Activated T-cell treated with anti-CD3 and anti-CD28 coated beads, Interleukin-2, amount 50 U/mL, for 48 hours (primary cell): ENCODE data around the gene SCAF8.
"Not testable (repeated sequence)": the region's sequence is repeated elsewhere in the genome, so short reads cannot be mapped to it uniquely, and the experiment has no call there.

Source experiments
- DNase-seq, 2 experiments: peaks; one replicate each; pipeline ENCODE4 v3.0.0-alpha.2; 2020

The SCAF8 gene

DNA sequence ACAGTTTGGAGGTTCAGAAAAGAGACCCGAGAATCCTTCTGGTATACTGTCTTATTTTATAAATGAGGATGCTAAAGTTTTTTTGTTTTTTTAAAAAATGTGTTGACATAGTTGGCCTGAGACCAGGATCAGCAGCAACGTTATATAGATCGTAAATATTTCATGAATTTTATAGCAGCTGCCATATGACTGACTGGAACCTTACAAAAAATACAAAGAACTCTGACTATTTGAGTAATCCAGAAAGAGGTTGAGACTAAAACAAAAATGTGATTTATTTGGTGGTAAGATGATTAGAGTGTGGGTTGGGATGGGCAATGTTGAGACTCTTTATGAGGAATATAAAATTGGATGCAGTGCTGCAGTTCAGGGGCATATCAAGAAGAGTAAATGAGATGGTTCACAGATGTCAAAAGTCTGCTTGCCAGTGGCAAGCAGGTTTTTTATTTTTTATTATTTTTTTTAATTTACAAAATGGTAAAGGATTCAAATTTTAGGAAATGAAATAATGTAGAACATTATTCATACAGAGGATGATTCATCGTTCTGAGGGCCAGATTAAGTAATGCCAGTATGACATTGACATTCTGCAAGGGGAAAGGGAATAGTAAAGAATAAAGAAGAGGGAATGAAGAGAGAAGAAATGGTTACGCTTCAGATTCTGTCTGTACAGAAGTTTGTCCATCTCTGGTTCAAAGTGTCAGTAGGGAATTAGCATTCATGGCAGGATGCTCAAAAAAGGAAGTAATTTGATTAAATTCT lies 58.5 kb downstream of the SCAF8 start:
- DNase-seq: no peak

DNA sequence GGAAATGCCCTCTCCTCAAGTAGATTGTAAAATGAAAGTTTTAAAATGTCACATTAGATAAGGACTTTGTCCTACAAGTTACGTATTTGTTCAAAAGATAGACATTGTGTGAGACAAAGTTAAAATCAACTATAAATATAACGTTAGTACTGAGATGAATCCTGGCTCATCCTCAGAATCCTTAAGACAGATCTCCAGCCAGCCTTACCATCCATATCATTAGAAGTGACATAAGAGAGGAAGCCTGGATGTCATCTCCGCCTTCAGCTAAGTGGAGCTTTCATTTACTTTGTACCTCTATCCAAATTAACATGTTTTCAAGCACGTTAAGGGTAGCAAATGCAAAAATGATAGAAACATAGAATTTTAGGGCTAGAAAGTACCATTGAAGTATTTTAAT lies 59.1 kb downstream of the SCAF8 start:
- no peak for DNase-seq

DNA sequence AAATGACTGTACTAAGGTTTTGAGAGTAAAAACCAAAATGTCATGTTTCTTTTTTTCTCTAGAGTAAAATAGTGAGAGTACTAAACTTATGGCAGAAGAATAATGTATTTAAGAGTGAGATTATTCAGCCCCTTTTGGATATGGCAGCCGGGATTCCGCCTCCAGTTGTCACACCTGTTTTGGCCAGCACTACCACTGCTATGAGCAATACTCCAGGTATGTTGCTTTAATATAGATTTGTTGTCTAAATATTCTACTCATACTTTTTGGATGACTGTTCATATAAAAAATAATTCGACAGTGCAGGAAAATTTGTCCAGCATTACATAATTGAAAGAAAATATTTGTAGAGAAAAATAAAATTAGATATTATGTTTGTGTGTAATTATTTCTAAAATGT lies 59.5 kb downstream of the SCAF8 start:
- DNase-seq: no peak

DNA sequence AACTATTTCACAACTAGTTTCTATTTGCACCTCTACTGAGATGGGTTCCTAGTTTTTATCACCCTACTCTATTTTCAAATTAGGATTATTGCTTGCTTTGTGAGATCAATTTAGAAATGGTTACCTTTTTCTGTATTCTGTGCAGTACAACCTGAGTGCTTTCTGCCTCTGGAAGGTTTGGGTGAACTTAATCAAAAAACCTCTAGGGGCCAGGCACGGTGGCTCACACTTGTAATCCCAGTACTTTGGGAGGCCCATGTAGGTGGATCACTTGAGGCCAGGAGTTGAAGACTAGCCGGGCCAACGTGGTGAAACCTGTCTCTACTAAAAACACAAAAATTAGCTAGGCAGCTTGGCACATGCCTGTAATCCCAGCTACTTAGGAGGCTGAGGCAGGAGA lies 63.3 kb downstream of the SCAF8 start:
- no peak for DNase-seq

DNA sequence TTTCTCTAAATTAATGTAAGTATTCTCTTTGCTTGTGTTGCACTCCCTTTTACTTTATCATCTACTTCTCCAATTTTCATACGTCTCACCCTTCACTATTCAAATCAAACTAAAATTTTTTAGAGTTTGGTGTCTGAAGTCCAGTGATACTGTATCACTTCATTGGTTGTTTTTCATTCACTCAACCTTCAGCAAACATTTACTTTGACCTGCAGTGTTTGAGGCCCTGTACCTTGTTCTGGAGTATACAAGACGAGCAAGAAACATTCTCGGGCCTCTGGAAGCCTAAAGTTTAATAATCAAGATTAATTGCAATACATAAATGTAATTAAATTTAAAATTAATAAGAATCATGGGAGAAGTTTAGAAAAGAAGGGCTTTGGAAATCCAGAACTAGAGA lies 64.6 kb downstream of the SCAF8 start:
- DNase-seq: no peak

DNA sequence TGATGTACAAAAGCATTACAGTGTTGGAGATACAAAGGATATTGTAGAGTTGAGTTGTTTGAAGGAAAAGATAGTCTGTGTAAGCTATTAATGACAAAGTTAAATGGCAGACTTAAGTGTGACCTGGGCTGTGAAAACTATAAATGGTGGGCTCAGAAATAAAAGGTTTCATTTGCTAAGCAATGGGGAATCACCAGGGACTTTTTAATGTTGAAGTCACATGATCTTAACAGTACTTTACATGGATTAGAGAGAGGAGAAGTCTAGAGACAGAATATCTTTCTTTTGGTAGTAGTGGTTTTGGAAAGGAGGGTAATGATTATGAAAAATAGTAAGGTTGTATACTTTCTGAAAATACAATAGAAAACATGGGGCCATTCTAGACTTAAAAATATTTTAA lies 67.1 kb downstream of the SCAF8 start:
- DNase-seq: no peak

DNA sequence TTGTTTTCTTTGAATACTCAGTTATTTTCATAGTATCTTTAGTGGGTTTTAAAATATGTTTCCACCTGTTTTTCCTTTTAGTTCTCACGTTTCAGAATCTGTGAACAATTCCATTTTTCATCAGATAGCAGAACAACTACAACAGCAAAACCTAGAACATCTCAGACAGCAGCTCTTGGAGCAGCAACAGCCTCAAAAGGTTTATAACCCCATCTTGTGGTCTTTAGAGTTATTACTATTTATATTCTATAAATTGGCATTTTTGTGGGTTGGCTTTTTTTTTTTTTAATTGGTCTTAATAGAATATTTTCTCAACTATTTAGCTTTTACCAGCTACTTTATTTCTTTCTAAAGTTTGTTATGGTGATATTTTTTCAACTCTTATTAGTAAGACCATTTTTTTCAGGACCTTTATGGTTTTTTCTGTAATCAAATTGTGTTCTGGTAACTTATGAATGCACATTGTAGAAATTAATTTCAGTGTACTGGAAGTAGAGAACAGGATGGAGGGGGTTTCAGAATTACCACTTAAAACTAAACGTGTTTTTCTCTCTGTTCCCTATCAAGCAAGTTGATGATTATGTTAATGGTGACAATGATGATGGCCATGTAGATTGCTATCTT lies 72.2 kb downstream of the SCAF8 start:
- no peak for DNase-seq

DNA sequence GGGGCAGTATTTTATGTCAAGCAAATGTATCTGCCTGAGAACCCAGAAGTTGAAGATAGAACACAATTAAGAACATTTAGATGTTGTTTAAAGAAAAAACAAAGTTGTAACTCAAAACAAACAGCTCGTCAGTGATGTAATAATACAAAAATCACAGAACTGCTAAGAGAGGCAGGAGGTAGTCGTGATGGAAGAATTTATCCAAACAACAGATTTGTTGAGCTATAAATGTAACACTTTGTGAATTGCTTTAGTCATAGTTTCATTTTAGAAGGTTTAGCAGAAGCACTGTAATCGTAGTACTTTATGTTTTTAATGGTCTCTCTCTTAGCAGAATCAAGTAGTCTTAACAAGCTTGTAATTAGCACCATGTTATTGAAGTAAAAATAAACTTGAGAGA lies 73.6 kb downstream of the SCAF8 start:
- DNase-seq: no peak

DNA sequence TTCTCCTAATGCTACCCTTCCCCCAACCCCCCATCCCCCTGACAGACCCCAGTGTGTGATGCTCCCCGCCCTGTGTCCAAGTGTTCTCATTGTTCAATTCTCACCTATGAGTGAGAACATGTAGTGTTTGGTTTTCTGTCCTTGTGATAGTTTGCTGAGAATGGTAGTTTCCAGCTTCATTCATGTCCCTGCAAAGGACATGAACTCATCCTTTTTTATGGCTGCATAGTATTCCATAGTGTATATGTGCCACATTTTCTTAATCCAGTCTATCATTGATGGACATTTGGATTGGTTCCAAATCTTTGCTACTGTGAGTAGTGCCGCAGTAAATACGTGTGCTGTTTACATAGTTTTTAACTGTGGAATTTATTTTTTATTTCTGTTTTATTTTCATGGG lies 78.4 kb downstream of the SCAF8 start:
- DNase-seq: not testable (repeated sequence)

DNA sequence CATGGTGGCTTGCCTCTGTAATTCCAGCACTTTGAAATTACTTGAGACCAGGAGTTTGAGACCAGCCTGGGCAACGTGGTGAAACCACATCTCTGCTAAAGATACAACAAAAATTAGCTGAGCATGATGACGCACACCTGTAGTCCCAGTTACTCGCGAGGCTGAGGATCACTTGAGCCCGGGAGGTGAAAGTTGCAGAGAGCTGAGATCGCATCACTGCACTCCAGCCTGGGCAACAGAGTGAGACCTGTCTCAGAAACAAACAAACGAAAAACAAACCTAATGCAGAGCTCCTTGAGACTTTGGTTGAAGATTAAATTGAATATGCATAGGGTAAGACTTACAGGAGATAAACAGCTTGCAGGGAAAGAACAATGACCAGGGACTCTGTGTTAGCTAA lies 80.8 kb downstream of the SCAF8 start:
- no peak for DNase-seq

DNA sequence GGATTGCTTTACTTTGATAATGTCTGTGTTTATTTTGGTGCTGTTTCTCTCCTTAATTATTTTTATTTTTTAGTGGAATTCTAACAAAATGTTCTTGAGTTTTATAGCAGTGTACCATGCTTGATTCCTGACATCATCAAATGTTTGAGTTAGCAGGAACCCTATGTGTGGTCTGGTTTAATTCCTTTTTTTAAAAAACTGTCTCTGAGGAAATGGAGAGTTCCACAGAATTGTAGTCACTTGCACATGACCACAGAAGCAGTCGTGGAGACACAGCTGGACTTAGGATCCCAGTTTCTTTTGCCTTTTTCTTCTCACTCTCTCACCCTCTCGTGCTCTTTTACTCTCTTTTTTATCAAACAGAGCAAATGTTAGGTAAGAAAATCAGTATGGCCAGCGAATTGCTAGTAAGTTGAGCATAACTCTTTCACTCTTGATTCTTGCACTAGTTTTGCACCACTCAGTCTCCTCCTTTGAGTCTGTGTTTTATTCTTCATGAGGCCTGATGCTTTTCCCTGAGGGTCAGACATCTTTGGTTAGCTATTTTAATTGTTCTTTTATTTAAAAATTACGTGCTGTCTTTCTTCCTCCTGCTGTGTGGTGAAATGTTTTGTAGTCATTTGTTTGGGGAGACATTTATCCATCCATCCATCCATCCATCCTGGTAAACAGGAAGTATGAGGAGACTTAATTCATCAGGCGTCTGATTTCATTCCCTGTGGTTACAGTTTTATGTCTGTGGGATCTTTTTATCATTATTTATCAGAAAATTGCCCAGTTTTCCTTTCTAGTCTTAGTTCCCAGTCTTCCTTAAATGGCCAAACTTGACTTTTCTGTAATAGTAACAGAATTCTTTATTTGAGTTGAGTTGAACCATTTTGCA lies 83.0 kb downstream of the SCAF8 start:
- DNase-seq: no peak

DNA sequence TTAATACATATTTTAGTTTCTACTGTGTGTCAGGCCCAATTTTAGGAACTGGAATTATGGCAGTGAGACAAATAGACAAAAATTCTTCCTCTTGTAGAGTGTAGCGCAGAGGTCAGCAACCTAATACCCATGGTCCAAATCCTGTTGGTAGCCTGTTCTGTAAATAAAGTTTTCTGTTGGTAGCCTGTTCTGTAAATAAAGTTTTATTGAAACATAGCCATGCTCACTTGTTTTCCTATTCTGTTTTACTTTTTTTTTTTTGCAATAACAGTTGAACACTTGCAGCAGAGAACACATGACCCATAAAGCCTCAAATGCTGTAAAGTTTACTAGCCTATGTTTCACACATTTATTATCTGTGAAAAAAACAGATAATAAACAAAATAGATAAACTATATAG lies 87.9 kb downstream of the SCAF8 start:
- no peak for DNase-seq

DNA sequence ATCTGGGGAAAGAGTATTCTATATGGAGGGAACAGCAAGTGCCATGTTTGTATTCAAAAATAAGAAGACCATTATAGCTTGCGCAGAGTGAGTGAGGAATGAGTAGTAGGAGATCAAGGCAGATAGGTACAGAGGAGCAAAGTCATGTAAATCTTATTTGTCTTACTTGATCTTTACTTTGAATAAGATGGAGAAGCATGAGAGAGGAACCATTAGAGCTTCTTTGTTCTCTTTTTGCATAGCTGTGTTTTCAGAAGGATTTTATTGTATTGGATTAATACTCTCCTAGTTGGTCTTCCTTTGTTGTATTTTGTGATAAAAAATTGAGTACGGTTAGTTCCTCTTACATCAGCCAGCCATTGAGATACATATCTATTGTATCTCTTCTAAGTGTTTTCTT lies 88.4 kb downstream of the SCAF8 start:
- no peak for DNase-seq

DNA sequence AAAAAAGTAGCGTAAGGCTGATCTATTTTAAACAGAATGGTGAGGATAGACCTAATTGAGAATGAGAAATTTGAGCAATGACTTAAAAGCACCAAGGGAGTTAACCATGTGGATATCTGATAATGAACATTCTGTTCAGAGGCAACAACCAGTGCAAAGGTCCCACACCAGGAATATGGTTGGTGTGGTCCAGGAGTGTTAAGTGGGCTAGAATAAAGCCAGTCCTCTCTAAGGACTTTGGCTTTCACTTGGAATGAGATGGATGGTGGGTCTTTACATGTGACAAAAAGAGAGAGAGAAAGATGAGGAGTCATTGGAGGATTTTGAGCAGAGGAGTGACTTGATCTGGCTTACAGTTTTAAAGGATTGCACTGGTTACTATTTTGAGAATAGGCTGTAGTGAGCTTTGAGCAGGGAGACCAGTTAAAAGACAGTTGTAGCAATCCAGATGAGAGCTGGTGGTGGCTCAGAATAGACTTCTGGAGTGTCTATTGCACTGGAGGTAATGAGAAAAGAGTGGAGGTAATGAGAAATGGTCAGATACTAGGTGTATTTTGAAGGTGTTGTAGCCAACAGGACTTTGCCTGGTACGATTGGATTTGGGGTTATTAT lies 89.8 kb downstream of the SCAF8 start:
- no peak for DNase-seq

DNA sequence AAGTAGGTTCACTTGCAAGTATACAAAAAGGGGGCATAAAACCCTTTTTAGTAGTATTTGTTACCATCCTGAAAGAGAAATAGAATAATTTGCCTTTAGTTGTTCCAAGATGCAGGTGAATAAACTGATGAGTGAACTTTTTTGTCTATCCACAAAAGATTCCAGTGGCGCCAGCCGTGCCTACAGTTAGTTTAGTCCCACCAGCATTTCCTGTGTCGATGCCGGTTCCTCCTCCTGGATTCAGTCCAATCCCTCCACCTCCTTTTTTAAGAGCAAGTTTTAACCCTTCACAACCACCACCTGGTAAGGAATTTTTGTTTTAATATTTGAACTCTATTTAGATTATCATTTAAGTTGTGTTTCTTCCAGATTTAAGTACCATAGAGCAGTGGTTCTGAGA lies 90.9 kb downstream of the SCAF8 start:
- DNase-seq: no peak

DNA sequence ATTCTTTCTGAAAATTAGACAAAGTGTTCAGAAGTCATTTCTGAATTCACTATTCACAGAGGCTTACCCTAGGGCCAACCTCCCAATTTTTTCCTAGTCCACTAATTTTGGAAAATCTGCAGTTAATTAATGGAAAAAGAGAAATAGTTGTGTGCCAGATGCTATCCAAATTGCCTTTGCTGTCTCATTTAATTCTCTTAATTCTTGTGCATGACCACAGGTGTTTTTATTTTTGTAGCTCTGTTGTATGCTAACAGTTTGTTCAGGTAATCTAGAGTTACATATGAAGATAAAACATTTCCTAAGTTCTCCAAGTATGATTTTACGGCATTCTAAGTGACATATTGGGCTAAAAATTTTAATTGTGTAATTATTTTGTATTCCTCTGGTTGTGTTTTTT lies 96.8 kb downstream of the SCAF8 start:
- no peak for DNase-seq

DNA sequence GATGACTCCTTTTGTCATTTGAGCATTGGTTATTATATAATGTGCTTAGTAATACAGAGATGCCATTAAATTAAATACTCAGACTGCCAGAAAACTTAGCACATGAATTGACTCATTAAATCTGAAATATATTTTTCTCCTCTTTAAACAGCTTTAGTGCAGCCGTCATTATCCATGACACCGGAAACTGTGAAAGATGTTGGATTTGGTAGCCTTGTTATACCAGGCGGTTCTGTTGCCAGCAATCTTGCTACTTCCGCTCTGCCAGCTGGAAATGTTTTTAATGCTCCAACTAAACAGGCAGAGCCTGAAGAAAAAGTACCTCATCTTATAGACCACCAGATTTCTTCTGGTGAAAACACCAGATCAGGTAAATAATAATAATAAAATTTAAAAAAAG lies 97.6 kb downstream of the SCAF8 start:
- DNase-seq: no peak

DNA sequence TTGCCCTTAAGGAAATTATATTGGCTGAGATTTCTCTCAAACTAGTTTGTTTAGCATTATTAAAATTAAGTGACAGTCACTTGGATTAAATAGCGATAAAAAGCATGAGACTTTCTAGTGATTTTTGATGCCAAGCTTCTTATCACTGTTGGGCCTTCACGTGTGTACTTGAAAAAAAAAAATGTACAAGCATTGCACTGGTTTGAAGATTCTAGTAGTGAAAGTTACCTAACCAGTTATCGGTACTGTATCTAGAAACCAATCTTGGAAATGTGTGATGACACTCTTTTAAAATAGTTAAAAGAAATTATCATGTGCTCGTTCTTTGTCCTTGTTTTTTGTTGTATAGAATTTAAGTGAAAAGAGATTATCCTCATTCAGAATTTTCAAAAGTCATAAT lies 102.1 kb downstream of the SCAF8 start:
- no peak for DNase-seq

DNA sequence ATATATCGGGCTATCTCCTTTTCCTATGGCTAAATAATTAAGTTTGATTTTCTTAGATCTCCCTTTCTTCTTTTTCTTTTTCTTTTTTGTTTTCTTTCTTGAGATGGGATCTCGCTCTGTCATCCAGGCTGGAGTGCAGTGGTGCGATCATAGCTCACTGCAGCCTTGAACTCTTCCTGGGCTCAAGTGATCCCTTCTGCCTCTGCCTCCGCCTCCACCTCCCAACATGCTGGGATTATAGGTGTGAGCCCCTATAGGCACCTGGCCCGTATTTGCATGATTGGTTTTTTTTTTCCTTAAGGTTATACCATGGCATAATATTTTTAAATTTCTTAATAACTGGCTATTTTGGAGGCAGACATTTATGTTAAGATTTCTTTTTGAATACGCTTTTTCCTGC lies 106.3 kb downstream of the SCAF8 start:
- no peak for DNase-seq

DNA sequence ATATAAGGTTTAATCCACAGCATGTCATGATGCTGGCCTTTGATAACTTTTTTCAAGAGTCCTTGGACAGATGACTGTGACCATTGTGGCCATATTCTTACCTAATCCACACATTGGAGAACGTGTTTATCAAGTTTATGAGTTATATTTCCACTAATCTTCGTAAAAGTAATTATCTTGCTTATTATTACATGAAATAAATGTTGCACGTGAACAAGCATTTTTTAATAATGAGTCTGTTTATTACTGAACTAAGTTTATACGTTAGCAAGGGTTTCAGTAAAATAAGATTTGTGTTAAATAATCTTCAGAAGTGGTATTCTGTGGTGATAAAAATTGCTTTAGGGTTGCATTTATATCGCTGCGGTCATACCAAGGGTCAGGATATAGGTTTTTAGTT lies 107.1 kb downstream of the SCAF8 start:
- no peak for DNase-seq

DNA sequence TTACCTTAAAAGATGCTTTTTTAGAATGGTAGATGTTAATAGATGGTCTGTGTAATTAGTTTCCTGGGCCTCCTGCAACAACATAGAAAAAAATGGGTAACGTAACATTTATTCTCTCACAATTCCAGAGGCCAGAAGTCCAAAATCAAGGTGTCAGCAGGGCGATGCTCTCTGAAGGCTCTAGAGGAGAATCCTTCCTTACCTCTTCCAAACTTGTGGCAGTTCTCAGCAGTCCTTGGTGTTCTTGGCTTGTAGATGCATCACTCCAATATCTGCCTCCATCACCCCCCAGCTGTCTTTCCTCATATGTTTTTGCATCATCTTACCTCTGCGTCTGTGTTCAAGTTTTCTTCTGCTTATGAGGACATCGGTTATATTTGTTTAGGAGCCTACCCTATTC lies 107.9 kb downstream of the SCAF8 start:
- no peak for DNase-seq

DNA sequence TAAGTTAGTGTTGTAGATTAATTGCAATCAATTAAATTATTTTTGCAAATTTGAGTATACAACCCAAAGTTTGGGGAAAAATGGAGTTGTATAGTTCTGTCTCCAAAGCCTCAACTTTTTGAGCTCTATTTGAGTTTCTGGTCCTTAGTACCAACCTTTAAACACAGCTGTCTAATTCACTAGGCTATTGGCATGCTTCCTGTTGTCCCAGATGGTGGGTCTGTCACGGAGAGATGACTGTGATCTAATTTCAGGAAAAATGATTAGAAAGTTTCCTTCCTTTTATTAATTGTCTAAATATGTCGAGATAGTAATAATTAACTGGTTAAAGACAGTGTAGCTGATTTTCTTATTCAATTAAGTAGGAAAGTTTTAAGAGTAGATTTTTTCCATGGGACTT lies 109.6 kb downstream of the SCAF8 start:
- DNase-seq: no peak

DNA sequence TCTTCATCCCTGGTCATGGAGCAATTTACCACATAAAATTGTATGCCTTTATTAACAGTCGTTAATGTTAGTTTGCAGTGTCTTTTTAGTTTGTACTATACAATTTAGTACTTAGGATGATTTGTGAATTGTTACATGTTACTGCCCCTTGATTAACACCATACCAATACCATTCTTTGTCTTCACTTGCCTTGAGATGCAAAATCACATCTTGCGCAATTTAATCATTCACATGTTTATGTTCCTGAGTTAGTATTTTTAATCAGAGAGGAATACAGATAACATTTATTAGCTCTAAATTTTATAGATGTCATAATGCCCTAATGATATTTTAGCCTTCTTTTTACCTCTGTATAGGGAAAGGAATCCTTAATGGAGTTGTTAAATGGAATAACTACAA lies 114.1 kb downstream of the SCAF8 start:
- no peak for DNase-seq

DNA sequence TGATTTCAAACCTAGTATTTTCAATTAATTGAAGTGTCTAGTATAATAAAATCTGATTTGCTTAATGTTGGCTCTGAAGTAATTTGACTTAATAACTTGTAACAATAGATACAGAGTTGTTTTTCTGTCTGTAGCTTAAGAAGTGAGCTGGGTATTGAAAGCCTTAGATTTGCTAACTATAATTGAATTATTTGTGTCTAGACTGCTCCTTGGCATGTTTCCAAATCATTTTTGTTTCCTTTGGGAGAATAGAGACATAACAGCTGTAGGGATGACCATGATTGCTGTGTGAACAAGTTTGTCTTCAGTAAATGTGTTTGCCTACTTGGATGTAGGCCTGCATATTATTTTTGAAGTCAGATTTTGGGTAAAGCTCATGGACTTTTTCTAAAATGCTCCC lies 115.4 kb downstream of the SCAF8 start:
- DNase-seq: no peak
